Measurements from ENCODE around the gene FAM193B. TPM values are rescaled to one million over a fixed set of nuclear protein-coding genes. Genes with fewer than 3 reads are reported as not detected.

FAM193B gene
- total and polyA plus RNA-seq, 10 donors, result 86.9 to 364 (median 134) TPM

DNA sequence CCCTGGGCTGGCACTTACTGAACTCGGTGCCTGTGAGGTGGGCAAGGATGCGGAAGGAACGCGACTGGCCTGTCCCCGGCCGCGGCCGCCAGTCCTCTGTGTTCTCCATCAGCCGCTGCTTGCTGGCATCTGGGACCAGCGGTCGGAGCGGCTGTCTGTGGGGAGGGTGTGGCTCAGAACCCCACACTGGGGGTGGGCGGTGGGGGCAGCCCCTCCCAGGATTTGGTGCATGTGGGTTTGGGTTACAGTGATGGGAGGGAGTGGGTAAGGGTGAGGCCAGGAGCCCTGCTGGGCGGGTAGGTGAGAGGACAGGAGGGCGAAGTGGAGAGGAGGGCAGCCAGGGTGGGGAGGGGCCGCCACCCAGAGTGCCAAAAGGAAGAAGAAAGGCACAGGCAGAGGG is 63.4 kb downstream of the FAM193B start:
- Histone ChIP-seq H3K36me3 (peaks cover 0 to 71% (median 57%) of the 10 kb centered on the region in 6 donors), H3K27ac (peak overlapping the region in 3 of 8 donors; percentile 20 to 91 (median 21)), H3K27me3 (replicated peaks in 1 of 7) (no peaks in the 10 kb centered on the region), H3K4me3 (no peak overlapping the region), H3K4me1 (peaks cover 28 to 72% (median 53%) of the 10 kb centered on the region in 6 donors), H3K9me3 (no peaks in the 10 kb centered on the region)
- DNase-seq, result no peak
- intact Hi-C loops (cut with DNase I; ENCODE audit: low total_unique reads), result no loop called here
- 88 to 97% (median 95%) methylated on average over 8 to 16 of the region's 16 CpGs for WGBS, 5 donors
- no peak for TF ChIP-seq POLR2A (IDR thresholded peaks at IDR 0.05)

DNA sequence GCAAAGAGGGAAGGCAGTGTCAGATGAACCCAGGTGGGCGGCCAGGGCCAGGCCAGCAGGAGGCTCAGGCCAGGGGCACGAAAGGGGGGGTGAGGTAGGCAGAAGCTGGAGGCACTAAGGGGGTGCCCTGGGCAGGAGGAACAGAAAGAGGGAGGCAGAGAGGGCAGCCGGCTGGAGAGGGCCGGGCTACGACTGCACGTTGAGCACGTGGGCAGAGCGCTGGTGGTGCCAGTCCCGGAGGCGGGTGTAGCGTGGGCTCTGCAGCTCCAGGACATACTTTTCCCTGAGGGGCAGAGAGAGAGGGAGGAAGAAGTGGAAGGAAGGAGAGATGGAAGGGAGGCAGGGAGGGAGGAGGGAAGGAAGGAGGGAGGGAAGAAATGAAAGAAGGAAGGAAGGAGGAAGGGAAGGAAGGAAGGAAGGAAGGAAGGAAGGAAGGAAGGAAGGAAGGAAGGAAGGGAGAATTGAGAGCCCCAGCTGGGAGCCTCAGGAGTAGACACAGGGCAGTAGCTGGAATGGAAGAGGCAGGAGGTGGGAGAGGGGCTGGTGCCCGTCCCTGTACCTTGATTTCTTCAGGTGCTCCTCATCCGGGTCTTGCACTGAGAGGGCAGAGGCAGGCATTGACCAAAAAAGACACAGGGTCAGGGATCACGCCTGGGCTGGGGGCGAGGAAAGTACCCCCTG is 63.9 kb downstream of the FAM193B start:
- H3K4me1 ChIP-seq, result peaks cover 23 to 66% (median 47%) of the 10 kb centered on the region in 6 donors
- peak overlapping the region in 2 of 8 donors; percentile 36 to 91 for H3K27ac ChIP-seq
- WGBS, 5 donors, result 70 to 88% (median 81%) methylated on average over 15 of the region's 15 CpGs
- TF ChIP-seq POLR2AphosphoS5 (IDR thresholded peaks at IDR 0.05) (peak in 1 of 3 donors; percentile 15), POLR2A (IDR thresholded peaks at IDR 0.05) (no peak)
- no peak for DNase-seq
- H3K9me3 ChIP-seq, result no peaks in the 10 kb centered on the region
- intact Hi-C loops (cut with DNase I; ENCODE audit: low total_unique reads), result no loop called here
- H3K36me3 ChIP-seq, result peaks cover 0 to 76% (median 60%) of the 10 kb centered on the region in 6 donors
- H3K4me3 ChIP-seq, result no peak overlapping the region
- H3K27me3 ChIP-seq (replicated peaks in 1 of 7), result no peaks in the 10 kb centered on the region

DNA sequence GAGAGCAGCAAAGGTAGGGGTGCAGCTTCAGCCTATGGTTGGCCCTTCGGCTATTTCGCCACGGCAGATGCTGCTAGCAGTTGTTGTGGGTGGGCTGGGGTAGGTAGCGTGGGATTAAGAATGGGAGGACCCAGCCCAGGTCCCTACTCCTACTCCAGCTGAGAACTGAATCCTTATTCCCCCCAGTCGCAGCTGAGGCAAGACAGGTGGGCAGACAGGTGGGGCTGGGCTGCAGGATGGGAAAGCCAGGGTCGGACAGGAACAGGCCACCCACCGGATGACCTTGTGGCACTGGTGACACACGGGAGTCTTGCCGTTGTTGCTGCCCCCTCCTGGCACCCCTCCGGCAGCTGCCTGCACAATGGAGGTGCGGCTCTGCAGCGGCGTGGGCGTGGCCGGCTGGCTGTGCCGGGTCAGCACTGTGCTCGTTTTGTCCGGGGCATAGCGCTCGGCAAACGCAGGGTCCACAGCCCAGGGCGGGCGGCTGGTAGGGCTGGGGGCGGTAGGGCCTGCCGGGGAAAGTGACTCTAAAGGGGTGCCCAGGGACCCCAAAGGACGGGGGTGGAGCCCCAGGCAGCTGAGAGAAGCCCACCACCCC is 65.1 kb downstream of the FAM193B start:
- Histone ChIP-seq H3K36me3 (peaks cover 0 to 89% (median 63%) of the 10 kb centered on the region in 6 donors), H3K4me3 (no peak overlapping the region), H3K4me1 (peaks cover 10 to 54% (median 35%) of the 10 kb centered on the region in 6 donors), H3K27ac (peak overlapping the region in 1 of 8 donors; percentile 91), H3K27me3 (replicated peaks in 1 of 7) (no peaks in the 10 kb centered on the region), H3K9me3 (no peaks in the 10 kb centered on the region)
- intact Hi-C loops (cut with DNase I; ENCODE audit: low total_unique reads), result no loop called here
- 69 to 89% (median 79%) methylated on average over 7 to 26 of the region's 26 CpGs for WGBS, 5 donors
- TF ChIP-seq POLR2A (IDR thresholded peaks at IDR 0.05) (no peak), POLR2AphosphoS5 (IDR thresholded peaks at IDR 0.05) (peak in 1 of 3 donors; percentile 60)
- DNase-seq, result no peak

GRCh38 chr5:177487975-177488374 is 66.4 kb downstream of the FAM193B start:
- TF ChIP-seq, protein P1, sequence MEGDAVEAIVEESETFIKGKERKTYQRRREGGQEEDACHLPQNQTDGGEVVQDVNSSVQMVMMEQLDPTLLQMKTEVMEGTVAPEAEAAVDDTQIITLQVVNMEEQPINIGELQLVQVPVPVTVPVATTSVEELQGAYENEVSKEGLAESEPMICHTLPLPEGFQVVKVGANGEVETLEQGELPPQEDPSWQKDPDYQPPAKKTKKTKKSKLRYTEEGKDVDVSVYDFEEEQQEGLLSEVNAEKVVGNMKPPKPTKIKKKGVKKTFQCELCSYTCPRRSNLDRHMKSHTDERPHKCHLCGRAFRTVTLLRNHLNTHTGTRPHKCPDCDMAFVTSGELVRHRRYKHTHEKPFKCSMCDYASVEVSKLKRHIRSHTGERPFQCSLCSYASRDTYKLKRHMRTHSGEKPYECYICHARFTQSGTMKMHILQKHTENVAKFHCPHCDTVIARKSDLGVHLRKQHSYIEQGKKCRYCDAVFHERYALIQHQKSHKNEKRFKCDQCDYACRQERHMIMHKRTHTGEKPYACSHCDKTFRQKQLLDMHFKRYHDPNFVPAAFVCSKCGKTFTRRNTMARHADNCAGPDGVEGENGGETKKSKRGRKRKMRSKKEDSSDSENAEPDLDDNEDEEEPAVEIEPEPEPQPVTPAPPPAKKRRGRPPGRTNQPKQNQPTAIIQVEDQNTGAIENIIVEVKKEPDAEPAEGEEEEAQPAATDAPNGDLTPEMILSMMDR (IDR thresholded peaks at IDR 0.05 in 8 of 11, conservative IDR thresholded peaks at IDR 0.05 in 3 of 11), result peak in 1 of 11 experiments; percentile 10
- no peak for TF ChIP-seq POLR2A (IDR thresholded peaks at IDR 0.05)
- TF ChIP-seq POLR2AphosphoS5 (IDR thresholded peaks at IDR 0.05), result peak in 2 of 3 donors; percentile 24 to 54
- Histone ChIP-seq H3K9me3 (no peaks in the 10 kb centered on the region), H3K4me3 (no peak overlapping the region), H3K4me1 (peaks cover 0 to 42% (median 24%) of the 10 kb centered on the region in 6 donors), H3K36me3 (peaks cover 0 to 100% (median 71%) of the 10 kb centered on the region in 6 donors), H3K27ac (no peak overlapping the region), H3K27me3 (replicated peaks in 1 of 7) (no peaks in the 10 kb centered on the region)
- intact Hi-C loops (cut with DNase I; ENCODE audit: low total_unique reads), result no loop called here
- DNase-seq, result no peak
- WGBS, 5 donors, result 88 to 93% (median 91%) methylated on average over 13 to 15 of the region's 15 CpGs

DNA sequence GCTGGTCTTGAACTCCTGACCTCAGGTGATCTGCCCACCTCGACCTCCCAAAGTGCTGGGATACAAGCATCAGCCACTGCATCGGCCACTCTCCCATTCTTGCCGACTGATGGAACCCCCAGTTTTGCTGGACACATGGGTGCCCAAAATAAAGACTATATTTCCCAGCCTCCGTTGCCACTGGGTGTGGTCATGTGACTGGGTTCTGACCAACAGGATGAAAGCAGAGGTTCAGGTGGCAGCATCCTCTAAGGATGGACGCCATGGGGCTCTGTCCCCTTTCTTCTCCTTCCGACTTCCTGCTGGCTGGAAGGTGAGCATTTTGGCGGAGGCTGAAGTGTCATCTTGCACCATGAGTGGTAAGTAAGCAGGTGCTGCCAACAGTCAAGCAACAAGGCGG is 67.2 kb downstream of the FAM193B start:
- DNase-seq, result no peak
- Histone ChIP-seq H3K4me1 (peaks cover 0 to 33% (median 20%) of the 10 kb centered on the region in 6 donors), H3K27ac (no peak overlapping the region), H3K9me3 (no peaks in the 10 kb centered on the region), H3K4me3 (no peak overlapping the region), H3K36me3 (peaks cover 0 to 100% (median 65%) of the 10 kb centered on the region in 6 donors), H3K27me3 (replicated peaks in 1 of 7) (no peaks in the 10 kb centered on the region)
- intact Hi-C loops (cut with DNase I; ENCODE audit: low total_unique reads), result no loop called here
- TF ChIP-seq POLR2A (IDR thresholded peaks at IDR 0.05), result no peak
- TF ChIP-seq POLR2AphosphoS5 (IDR thresholded peaks at IDR 0.05), result no peak
- TF ChIP-seq, protein P1 (IDR thresholded peaks at IDR 0.05 in 8 of 11, conservative IDR thresholded peaks at IDR 0.05 in 3 of 11), result no peak
- WGBS, 5 donors, result 92 to 95% (median 94%) methylated on average over 8 of the region's 8 CpGs
